CD4-positive, alpha-beta T cell (primary cell): ENCODE measurements around the gene RNF175. TPM values are rescaled to one million over a fixed set of nuclear protein-coding genes. Genes with fewer than 3 reads are reported as not detected.

Experiments used
- ATAC-seq: fragments of 200-7000 bp; cut with Tn5 transposase; one replicate; pipeline ENCODE4 v1.10.0; 2022; ENCODE audit warnings: mild to moderate bottlenecking; ENCODE audit not compliant: poor library complexity
- CTCF ChIA-PET: fragments of 350-600 bp; sonication (Branson Sonifier 250); formaldehyde crosslinking; loops from one replicate; lab custom pipeline; 2021; ENCODE audit warnings: antibody characterized with exemption, inconsistent platforms; lab: Charles Lee
- POLR2A ChIA-PET: fragments of 350-600 bp; sonication (Branson Sonifier 250); formaldehyde crosslinking; loops from one replicate; lab custom pipeline; 2021; ENCODE audit warnings: antibody characterized with exemption, inconsistent platforms; lab: Charles Lee
- DNase-seq, 14 experiments: peaks; one replicate each; pipeline ENCODE4 v3.0.0-alpha.2; 2013 to 2020; ENCODE audit warnings: mixed read lengths in 2 of 14
- H3K27ac ChIP-seq, 2 donors: one replicate each; pipeline versions ENCODE4 v1.5.1 to v1.7.0; 2013; ENCODE audit warnings: low read length in 2 of 2, low read depth in 1 of 2, mild to moderate bottlenecking in 1 of 2
- H3K27me3 ChIP-seq, 2 experiments: 1 replicate in 1 of 2; 2 replicates in 1 of 2; pipeline versions ENCODE4 v1.6.1 to v1.7.0; 2013; ENCODE audit warnings: low read length in 2 of 2, control low read depth in 1 of 2, mild to moderate bottlenecking in 1 of 2, moderate library complexity in 1 of 2; ENCODE audit not compliant: insufficient read depth in 2 of 2, control insufficient read depth in 1 of 2
- H3K36me3 ChIP-seq: one replicate; pipeline ENCODE4 v1.6.1; 2013; ENCODE audit warnings: low read length, control low read depth; ENCODE audit not compliant: insufficient read depth
- H3K4me1 ChIP-seq: one replicate; pipeline ENCODE4 v1.6.1; 2013; ENCODE audit warnings: low read length, control low read depth; ENCODE audit not compliant: insufficient read depth
- H3K4me3 ChIP-seq: one replicate; pipeline ENCODE4 v1.5.1; 2013; ENCODE audit warnings: mild to moderate bottlenecking, low read length, moderate library complexity
- H3K9me3 ChIP-seq, 2 experiments: 1 replicate in 1 of 2; 2 replicates in 1 of 2; pipeline versions ENCODE4 v1.6.1 to v1.7.0; 2013; ENCODE audit warnings: low read length in 2 of 2, mild to moderate bottlenecking in 2 of 2, control low read depth in 1 of 2, moderate library complexity in 1 of 2; ENCODE audit not compliant: control insufficient read depth in 1 of 2, insufficient read depth in 1 of 2
- H3K27ac Mint-ChIP-seq: one replicate; pipeline ENCODE4 v1.8.0; 2020; ENCODE audit warnings: mixed read lengths
- H3K27me3 Mint-ChIP-seq: one replicate; pipeline ENCODE4 v1.8.0; 2021; ENCODE audit warnings: mixed read lengths
- H3K36me3 Mint-ChIP-seq: one replicate; pipeline ENCODE4 v1.8.0; 2021; ENCODE audit warnings: low read depth, mixed read lengths
- H3K4me1 Mint-ChIP-seq: one replicate; pipeline ENCODE4 v1.8.0; 2021; ENCODE audit warnings: low read depth, mixed read lengths
- H3K4me3 Mint-ChIP-seq: one replicate; pipeline ENCODE4 v1.8.0; 2020; ENCODE audit warnings: mild to moderate bottlenecking, mixed read lengths
- H3K9me3 Mint-ChIP-seq: one replicate; pipeline ENCODE4 v1.8.0; 2020; ENCODE audit warnings: mixed read lengths
- intact Hi-C, 2 experiments: fragments of 100-400 bp; cut with DNase I in 1 of 2; cut with micrococcal nuclease in 1 of 2; formaldehyde crosslinking; loops; one replicate each; pipeline versions ENCODE4 v1.15.1 to v1.9.0; 2023 to 2025; cut with DNase I, micrococcal nuclease
- total RNA-seq, 174 experiments: library from RNA in 2 of 174; stranded (reverse) in 2 of 174; gene quantifications; one replicate each; pipeline ENCODE4 v1.2.3 and lab custom pipeline; 2021 to 2026
- TF ChIP-seq, protein P1 (sequence below): fragments of 200-600 bp; IDR thresholded peaks from one replicate; pipeline ENCODE4 v1.8.0; 2022; ENCODE audit warnings: antibody characterized with exemption, mild to moderate bottlenecking

Gene RNF175
- total RNA-seq, 2 experiments from 2014 or later = 1.4 to 1.8 TPM

DNA sequence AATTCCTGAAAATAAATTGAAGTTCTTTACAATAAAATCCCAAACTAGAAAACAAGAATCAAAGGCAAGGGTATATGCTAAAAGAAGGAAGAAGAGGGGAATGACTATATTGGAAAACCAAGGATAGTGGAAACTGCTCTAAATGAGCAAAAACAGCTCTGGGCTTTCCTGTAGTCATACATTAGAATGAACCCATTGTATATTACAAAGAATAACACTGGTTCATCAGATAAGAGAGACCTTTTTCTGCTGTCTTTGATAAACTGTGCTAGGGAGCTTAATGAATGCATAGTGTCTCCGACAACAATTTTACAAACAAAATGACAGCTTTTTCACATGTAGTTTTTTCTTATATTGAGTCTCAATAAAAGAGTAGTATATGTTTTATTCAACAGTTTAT, 49.1 kb downstream of the RNF175 start:
- intact Hi-C loops = no loop called here
- ChIA-PET CTCF (no interaction called here), POLR2A (no interaction called here)
- peaks cover 12% of the 10 kb centered on the region for H3K4me1 Mint-ChIP-seq
- H3K27me3 ChIP-seq = no peaks in the 10 kb centered on the region
- H3K27me3 Mint-ChIP-seq = peaks cover 6% of the 10 kb centered on the region
- H3K9me3 ChIP-seq = no peaks in the 10 kb centered on the region
- no peaks in the 10 kb centered on the region for H3K36me3 ChIP-seq
- ATAC-seq (no peak), DNase-seq (no peak)
- H3K4me3 ChIP-seq = no peak overlapping the region
- H3K36me3 Mint-ChIP-seq = no peaks in the 10 kb centered on the region
- no peaks in the 10 kb centered on the region for H3K9me3 Mint-ChIP-seq
- no peak overlapping the region for H3K4me3 Mint-ChIP-seq
- H3K27ac ChIP-seq = no peak overlapping the region
- TF ChIP-seq, protein P1, sequence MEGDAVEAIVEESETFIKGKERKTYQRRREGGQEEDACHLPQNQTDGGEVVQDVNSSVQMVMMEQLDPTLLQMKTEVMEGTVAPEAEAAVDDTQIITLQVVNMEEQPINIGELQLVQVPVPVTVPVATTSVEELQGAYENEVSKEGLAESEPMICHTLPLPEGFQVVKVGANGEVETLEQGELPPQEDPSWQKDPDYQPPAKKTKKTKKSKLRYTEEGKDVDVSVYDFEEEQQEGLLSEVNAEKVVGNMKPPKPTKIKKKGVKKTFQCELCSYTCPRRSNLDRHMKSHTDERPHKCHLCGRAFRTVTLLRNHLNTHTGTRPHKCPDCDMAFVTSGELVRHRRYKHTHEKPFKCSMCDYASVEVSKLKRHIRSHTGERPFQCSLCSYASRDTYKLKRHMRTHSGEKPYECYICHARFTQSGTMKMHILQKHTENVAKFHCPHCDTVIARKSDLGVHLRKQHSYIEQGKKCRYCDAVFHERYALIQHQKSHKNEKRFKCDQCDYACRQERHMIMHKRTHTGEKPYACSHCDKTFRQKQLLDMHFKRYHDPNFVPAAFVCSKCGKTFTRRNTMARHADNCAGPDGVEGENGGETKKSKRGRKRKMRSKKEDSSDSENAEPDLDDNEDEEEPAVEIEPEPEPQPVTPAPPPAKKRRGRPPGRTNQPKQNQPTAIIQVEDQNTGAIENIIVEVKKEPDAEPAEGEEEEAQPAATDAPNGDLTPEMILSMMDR = no peak
- H3K27ac Mint-ChIP-seq = no peak overlapping the region
- H3K4me1 ChIP-seq = peaks cover 4% of the 10 kb centered on the region

DNA sequence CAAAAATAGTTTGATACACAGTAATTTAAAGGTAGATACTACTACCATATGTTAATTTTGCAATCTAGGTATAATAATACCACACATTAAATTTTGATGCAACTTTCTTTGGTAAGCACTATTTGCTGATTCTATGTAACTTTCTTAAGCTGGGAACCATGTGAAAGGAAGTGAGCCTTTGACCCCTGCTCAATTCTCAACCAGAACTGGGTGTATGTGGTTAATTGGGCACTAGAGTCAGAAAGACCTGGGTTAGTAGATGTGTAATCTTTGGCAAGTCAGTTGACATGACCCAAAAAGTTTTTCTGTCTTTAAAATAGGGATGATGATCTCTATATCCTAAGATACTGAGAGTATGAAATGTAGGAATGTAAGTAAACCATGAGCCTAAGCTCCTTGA, 53.3 kb downstream of the RNF175 start:
- no peaks in the 10 kb centered on the region for H3K36me3 ChIP-seq
- Mint-ChIP-seq H3K27me3 (peaks cover 6% of the 10 kb centered on the region), H3K9me3 (no peaks in the 10 kb centered on the region), H3K4me3 (peak overlapping the region; percentile 13), H3K4me1 (peaks cover 13% of the 10 kb centered on the region), H3K27ac (peak overlapping the region; percentile 64), H3K36me3 (no peaks in the 10 kb centered on the region)
- H3K9me3 ChIP-seq = no peaks in the 10 kb centered on the region
- TF ChIP-seq, protein P1 = no peak
- H3K4me1 ChIP-seq = peaks cover 6% of the 10 kb centered on the region
- ChIA-PET POLR2A (no interaction called here), CTCF (no interaction called here)
- H3K4me3 ChIP-seq = no peak overlapping the region
- intact Hi-C loops = no loop called here
- no peak for DNase-seq
- H3K27ac ChIP-seq = no peak overlapping the region
- H3K27me3 ChIP-seq = no peaks in the 10 kb centered on the region
- ATAC-seq = no peak

DNA sequence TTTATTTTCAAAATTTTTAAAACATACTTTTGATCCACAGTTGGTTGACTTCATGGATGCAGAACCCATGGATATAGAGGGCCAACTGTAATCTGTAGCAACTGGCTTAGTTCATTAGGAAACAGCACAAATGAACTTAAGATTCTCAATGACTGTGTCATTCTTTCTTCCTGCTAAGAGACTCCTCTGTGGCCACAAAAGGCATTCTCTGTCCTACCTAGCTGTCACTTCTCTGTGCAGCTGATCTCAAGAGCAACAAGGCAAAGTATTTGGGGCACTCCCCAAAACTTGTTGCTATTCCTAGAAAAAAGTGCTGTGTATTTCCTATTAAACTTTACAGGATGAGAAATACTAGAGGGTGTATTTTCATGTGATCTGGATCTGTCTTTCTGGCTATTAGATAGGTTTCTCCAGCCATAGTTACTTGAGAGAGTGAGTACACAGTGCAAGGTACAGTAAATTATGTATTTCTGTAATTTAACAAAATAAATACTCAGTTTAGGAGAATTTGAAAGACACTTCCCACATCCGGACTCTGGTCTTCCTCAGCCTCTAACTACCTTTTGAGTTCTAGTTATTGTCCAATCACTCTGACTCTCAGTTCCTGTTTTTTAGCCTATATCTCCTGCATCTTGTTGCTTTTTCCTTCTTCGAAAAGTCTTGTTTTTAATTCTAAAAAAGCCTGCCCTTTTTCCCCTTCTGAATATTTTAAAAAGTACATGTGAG, 53.9 kb downstream of the RNF175 start:
- CTCF ChIA-PET = no interaction called here
- ATAC-seq (no peak), DNase-seq (peak in 2 of 14 experiments; percentile 13 to 19)
- Mint-ChIP-seq H3K4me1 (peaks cover 13% of the 10 kb centered on the region), H3K27ac (peak overlapping the region; percentile 64), H3K27me3 (peaks cover 6% of the 10 kb centered on the region), H3K4me3 (peak overlapping the region; percentile 13), H3K9me3 (no peaks in the 10 kb centered on the region), H3K36me3 (no peaks in the 10 kb centered on the region)
- H3K4me1 ChIP-seq = peaks cover 6% of the 10 kb centered on the region
- H3K27me3 ChIP-seq = no peaks in the 10 kb centered on the region
- H3K4me3 ChIP-seq = no peak overlapping the region
- intact Hi-C loops = no loop called here
- TF ChIP-seq, protein P1 = no peak
- H3K27ac ChIP-seq = no peak overlapping the region
- no peaks in the 10 kb centered on the region for H3K36me3 ChIP-seq
- no peaks in the 10 kb centered on the region for H3K9me3 ChIP-seq
- POLR2A ChIA-PET = no interaction called here
